Measurements from ENCODE around the gene OLFML1.

Gene OLFML1

DNA sequence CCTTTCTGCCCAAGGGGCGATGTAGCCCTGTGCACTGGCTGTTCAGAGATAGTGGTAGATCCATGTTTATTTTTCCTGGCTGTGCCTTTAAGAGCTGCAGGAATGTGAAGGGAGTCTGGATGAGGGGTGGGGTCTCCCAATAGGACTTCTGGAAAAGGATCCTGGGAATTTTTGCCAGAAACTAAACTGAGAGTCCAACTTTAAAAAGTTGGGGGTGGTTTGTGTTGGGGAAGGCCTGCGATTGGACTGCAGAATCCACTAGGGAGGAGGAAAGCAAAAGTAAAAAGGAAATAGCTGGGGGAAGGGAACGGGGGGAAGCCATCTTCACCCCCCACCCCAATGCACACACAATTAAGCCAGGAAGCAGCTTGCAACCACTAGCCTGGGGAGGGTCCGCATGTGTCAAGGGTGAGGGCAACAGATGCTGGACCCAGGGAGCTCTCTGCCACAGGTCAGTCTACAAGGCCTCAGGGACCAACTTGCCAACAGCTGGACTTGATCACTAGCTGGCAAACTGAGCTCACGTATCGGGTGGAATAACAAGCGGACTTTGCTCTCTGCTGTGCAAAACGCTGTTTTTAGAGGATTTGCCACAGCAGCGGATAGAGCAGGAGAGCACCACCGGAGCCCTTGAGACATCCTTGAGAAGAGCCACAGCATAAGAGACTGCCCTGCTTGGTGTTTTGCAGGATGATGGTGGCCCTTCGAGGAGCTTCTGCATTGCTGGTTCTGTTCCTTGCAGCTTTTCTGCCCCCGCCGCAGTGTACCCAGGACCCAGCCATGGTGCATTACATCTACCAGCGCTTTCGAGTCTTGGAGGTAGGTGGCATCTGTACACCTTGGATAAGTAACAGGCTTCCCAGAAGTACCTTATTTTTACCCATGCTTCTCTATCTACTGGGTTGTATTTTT lies at the start of gene OLFML1:
Gene OLFML1, plus strand, starts transcription at position 321 of the 912 bp plus-strand sequence. Its CDS starts 370 bp downstream, at position 691.
- DNase-seq (ENCODE audit: low read depth, low spot score): peak; percentile 53

GRCh38 chr11:7436146-7436545 lies 49.2 kb upstream of the OLFML1 start:
- no peak for DNase-seq (ENCODE audit: low read depth, low spot score)

GRCh38 chr11:7436657-7437056 lies 48.6 kb upstream of the OLFML1 start:
- DNase-seq (ENCODE audit: low read depth, low spot score): no peak

DNA sequence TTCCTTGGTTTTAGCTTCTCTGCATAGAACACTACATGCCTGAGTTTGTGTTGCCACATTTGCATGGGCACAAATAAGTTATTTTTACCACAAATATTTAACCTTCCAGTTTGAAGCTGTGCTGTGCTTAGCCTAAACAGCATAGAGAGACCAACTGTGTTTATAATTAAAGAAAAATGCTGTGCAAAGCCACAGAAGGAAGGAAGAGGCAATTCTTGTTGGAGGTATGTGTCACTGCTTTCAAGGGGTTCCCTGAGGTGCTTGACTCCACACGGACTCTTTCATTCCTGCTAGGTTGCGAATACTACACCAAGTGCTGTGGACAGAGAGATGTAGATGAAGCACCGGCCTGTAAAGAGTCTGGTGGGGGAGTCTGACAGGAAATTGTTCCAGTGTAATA lies 47.6 kb upstream of the OLFML1 start:
- no peak for DNase-seq (ENCODE audit: low read depth, low spot score)

DNA sequence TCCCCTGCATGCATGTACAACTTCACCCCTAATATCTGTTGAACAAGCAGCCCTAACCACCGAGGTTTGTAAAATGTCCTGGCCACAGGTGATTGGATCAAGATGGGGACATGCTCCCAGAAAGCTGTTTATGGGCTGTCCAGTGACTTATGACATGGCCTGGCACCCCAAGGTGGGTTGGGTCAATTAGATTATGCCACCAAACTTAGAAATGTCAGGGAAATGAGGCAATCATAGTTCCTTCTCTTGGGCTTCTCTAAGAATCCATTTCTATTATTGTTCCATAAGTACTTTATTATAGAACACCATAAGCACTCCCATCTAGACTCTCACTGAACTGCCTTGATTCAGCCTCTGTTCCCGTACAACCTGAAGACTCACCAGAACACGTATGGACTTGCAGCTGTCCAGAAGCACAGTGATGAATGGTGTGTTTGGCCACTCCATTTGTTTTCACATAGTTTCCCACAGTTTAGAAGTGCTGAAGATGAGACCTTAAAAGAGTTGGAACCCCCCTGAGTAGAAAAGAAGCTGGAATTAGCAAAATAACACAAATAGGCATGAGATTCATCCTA lies 45.5 kb upstream of the OLFML1 start:
- no peak for DNase-seq (ENCODE audit: low read depth, low spot score)

GRCh38 chr11:7442588-7443215 lies 42.6 kb upstream of the OLFML1 start:
- DNase-seq (ENCODE audit: low read depth, low spot score): no peak

GRCh38 chr11:7444091-7444981 lies 41.0 kb upstream of the OLFML1 start:
- DNase-seq (ENCODE audit: low read depth, low spot score): no peak

DNA sequence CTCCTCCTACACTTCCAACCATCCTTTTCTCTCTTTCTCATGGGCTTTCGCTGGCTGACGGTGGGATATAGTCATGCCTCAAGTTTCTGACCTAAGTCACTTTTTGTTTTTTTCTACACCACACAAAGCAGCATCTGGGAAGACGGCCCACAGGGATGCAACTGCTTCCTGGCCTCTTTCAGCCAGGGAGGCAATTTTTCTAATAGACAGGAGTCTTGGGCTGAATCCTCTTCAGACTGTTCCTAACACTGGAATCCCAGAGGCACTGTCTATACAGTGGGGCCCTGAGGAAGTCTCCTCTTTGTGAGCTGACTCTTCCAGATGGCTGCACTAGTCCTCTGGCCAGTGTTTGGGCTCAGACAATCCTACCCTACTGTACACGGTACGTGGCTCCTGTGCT lies 39.7 kb upstream of the OLFML1 start:
- no peak for DNase-seq (ENCODE audit: low read depth, low spot score)

- DNase-seq (ENCODE audit: low read depth, low spot score): no peak
Observed at GRCh38 chr11:7448201-7448600, 37.1 kb upstream of the OLFML1 start.

GRCh38 chr11:7449211-7449840 lies 36.0 kb upstream of the OLFML1 start:
- no peak for DNase-seq (ENCODE audit: low read depth, low spot score)

GRCh38 chr11:7449841-7450214 lies 35.5 kb upstream of the OLFML1 start:
- no peak for DNase-seq (ENCODE audit: low read depth, low spot score)

DNA sequence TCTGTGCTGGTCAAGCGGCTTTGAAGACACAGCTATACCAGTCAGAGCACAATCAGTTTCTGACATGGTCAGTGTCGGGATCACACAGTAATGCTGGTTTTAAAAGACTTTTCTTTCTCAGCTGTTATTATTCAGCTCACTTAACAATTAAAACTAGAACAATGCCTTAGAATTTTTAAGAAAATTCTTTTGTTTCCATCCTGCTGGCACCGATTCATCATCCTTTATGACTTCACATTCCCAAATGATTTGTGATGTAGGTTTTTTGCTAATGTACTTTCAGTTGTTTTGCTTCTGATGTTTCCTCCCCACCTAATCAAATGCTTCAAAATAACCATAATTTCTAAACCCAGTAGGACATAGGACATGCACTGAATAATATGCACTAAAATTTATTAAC lies 34.5 kb upstream of the OLFML1 start:
- no peak for DNase-seq (ENCODE audit: low read depth, low spot score)

DNA sequence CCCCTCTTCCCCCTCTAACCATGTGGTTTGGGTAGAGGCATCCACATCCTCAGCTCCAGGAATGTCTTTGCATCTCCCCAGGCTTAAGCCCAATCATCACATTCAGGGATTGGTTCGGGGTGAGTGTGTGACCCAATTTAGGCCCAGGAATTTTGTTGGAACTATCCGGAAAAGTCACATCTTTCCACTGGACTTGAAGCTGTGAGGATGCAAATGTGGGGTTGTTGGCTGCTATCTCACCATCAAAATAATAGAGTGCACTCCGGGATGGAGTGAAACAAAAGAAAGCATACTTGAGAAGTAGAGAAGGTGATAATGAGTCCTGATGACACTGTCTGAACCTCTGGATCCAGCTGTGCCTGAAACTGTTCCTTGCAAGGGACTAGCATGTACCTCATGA lies 33.8 kb upstream of the OLFML1 start:
- DNase-seq (ENCODE audit: low read depth, low spot score): no peak

DNA sequence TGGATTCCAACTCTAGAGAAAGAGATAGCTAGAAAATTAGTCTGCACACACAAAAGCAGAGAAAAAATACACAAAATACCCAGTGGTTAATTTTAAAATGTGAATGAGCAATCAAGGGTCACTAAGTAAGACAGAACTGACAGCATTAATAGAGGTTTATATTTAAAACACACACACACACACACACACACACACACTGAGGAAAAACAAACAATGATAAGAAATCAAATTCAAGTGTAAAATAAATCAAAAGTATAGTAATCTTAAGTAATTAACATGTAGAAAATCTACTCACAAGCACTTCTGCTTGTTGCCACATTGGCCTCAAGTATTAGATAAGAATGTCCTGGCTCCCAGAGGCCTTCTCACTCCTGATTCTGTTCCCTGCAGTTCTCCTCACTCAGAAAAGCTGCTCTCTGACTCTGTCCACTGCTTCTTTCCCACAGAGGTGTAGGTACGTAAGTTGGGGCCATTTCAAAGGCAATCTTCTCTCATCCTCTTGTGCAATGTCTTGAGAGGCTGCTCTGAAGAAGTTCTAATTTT lies 33.3 kb upstream of the OLFML1 start:
- DNase-seq (ENCODE audit: low read depth, low spot score): no peak

DNA sequence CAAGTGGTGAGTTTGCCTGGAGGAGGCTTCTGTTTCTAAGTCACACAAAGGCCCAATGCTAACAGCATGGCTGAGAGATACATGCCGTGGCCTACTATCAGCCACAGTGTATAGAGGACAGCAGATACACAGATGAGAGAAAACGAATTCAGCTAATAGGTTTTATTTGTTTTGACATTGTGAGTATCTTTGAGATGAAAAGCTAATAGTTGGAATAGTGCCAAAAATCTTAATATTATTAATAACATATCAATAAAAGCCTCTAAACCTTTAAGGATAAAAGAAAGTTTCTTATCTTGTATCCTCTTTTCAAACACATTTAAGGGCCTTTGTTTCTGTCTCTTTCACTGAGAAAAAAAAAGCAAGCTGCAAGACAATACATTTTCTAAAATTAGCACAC lies 30.5 kb upstream of the OLFML1 start:
- no peak for DNase-seq (ENCODE audit: low read depth, low spot score)

DNA sequence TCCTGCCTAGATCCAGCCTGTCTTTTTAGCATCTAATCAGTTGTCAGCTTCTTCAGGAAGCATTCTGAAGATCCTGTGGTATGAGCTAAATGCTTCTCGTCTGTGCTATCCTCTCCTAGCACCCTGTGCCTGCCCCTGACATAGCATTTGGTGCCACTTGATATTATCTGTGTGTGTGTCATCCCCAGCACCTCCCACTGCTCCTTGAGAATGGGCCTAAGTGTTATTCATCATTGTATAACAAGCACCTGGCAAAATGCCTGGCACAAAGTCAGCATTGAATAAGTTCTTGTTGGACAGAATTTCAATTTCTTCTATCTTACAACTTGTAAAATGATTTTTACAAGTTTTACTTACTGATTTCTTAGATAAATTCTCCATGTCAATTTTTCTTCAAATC lies 28.1 kb upstream of the OLFML1 start:
- DNase-seq (ENCODE audit: low read depth, low spot score): no peak

GRCh38 chr11:7462706-7463105 lies 22.6 kb upstream of the OLFML1 start:
- DNase-seq (ENCODE audit: low read depth, low spot score): no peak

DNA sequence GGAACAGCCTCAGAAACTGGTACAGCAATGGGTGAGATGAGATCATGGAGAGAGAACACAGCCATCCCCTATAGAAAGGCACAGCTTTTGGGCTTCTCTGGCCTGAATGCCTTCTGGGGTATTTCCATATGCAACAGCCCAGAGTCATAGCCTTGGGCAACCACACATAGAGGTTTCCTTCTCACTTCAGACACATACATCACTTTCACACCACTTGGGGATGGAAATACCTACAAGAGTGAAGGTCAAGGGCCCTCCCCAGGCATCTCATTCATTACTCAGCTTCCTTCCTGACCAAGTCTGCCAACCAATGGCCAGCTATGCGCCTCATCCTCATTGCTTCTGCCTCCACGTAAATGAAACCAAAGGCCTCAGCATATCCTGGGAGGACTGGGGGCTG lies 17.7 kb upstream of the OLFML1 start:
- no peak for DNase-seq (ENCODE audit: low read depth, low spot score)

GRCh38 chr11:7469351-7469865 lies 15.9 kb upstream of the OLFML1 start:
- DNase-seq (ENCODE audit: low read depth, low spot score): no peak

- DNase-seq (ENCODE audit: low read depth, low spot score): no peak
Observed at GRCh38 chr11:7471071-7471470, 14.2 kb upstream of the OLFML1 start.

DNA sequence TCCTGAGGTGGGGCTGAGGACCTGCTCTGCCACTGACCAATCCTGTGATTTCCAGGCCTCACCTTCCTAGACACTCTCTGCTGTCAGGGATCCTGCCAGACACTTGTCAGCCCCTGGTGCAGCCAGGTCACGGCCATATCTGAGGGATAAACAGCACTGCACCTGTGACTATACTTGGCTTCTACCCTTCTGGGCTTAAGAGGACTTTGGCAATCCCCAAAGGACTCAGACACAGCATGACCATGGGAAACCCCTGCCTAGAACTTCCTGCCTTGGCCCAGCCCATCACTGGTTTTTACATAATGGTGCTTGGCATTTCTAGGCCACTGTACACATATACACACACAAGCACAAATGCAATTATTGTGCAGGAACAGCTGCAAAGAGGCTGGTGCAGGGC lies 11.6 kb upstream of the OLFML1 start:
- no peak for DNase-seq (ENCODE audit: low read depth, low spot score)

Data from brain pericyte (primary cell).